Thyroid gland (tissue), 4 donors: ENCODE measurements around the gene HMGCS1.

Experiments
- CTCF ChIP-seq, 6 experiments: fragments of 200-600 bp in 3 of 6; fragments of 450-650 bp in 3 of 6; sonication (generic) in 3 of 6; IDR thresholded peaks; one replicate each; pipeline ENCODE4 v1.5.1; 2016 to 2019; ENCODE audit warnings: antibody characterized with exemption in 6 of 6, mild to moderate bottlenecking in 2 of 6, inconsistent platforms in 1 of 6, moderate library complexity in 1 of 6
- POLR2A ChIP-seq, 2 donors: fragments of 450-650 bp; IDR thresholded peaks; one replicate each; pipeline ENCODE4 v1.6.1; 2017; ENCODE audit warnings: antibody characterized with exemption in 2 of 2, mild to moderate bottlenecking in 2 of 2, moderate library complexity in 1 of 2

GRCh38 chr5:43315263-43315662 lies 2.1 kb upstream of the HMGCS1 start:
- TF ChIP-seq CTCF (IDR thresholded peaks at IDR 0.05) (no peak), POLR2A (IDR thresholded peaks at IDR 0.05) (no peak)
